Stimulated activated CD4-positive, alpha-beta T cell treated with anti-CD3 and anti-CD28 coated beads, Interleukin-2, amount 100 ng/mL, for 4 hours (primary cell): Measurements from ENCODE around the gene IGFL4.

Experiments
- DNase-seq: peaks from one replicate; pipeline ENCODE4 v3.0.0-alpha.2; 2020; ENCODE audit warnings: low read depth

IGFL4 gene

GRCh38 chr19:46020819-46021125, 20.0 kb downstream of the IGFL4 start:
- DNase-seq = no peak

GRCh38 chr19:46019270-46019669, 21.5 kb downstream of the IGFL4 start:
- no peak for DNase-seq

- no peak for DNase-seq
Measured at GRCh38 chr19:46018729-46019251, 22.0 kb downstream of the IGFL4 start.

GRCh38 chr19:46017874-46018675, 22.7 kb downstream of the IGFL4 start:
- no peak for DNase-seq

- no peak for DNase-seq
Measured at GRCh38 chr19:46017095-46017429, 23.7 kb downstream of the IGFL4 start.

GRCh38 chr19:46016426-46017094, 24.2 kb downstream of the IGFL4 start:
- DNase-seq = peak; percentile 73

- peak; percentile 17 for DNase-seq
Measured at GRCh38 chr19:46015687-46016425, 24.9 kb downstream of the IGFL4 start.

GRCh38 chr19:46014941-46015686, 25.7 kb downstream of the IGFL4 start:
- peak; percentile 54 for DNase-seq

- DNase-seq = no peak
Measured at GRCh38 chr19:46014534-46014933, 26.3 kb downstream of the IGFL4 start.

- DNase-seq = peak; percentile 28
Measured at GRCh38 chr19:46009530-46010510, 31.0 kb downstream of the IGFL4 start.

GRCh38 chr19:46006411-46006810, 34.4 kb downstream of the IGFL4 start:
- no peak for DNase-seq

- no peak for DNase-seq
Measured at GRCh38 chr19:46002678-46003275, 38.0 kb downstream of the IGFL4 start.

GRCh38 chr19:46000491-46001246, 40.1 kb downstream of the IGFL4 start:
- peak; percentile 78 for DNase-seq

GRCh38 chr19:45999653-46000121, 41.1 kb downstream of the IGFL4 start:
- DNase-seq = no peak

GRCh38 chr19:45998834-45999233, 42.0 kb downstream of the IGFL4 start:
- DNase-seq = no peak

GRCh38 chr19:45996933-45997332, 43.9 kb downstream of the IGFL4 start:
- no peak for DNase-seq

GRCh38 chr19:45995715-45996385, 45.0 kb downstream of the IGFL4 start:
- no peak for DNase-seq

- peak; percentile 96 for DNase-seq
Measured at GRCh38 chr19:45994998-45995714, 45.6 kb downstream of the IGFL4 start, which contains the start of gene CCDC61. CCDC61 (plus strand) TSS chr19:45995467; CDS start chr19:46003019, 7,552 bp downstream.
